Fibroblast of lung (primary cell): ENCODE measurements around the gene MKKS.

Experiments used
- EZH2 ChIP-seq: IDR thresholded peaks from 2 replicates; pipeline ENCODE4 v1.5.1; 2012; ENCODE audit warnings: low read length, control low read depth, mild to moderate bottlenecking; ENCODE audit errors: missing control alignments
- TF ChIP-seq, protein P1 (sequence below), 2 donors: IDR thresholded peaks in 1 of 2; conservative IDR thresholded peaks in 1 of 2; 1 replicate in 1 of 2; 2 replicates in 1 of 2; pipeline ENCODE4 v1.5.1; 2011 to 2012; ENCODE audit warnings: low read length in 2 of 2, control low read depth in 1 of 2, inconsistent platforms in 1 of 2, low read depth in 1 of 2, mild to moderate bottlenecking in 1 of 2

DNA sequence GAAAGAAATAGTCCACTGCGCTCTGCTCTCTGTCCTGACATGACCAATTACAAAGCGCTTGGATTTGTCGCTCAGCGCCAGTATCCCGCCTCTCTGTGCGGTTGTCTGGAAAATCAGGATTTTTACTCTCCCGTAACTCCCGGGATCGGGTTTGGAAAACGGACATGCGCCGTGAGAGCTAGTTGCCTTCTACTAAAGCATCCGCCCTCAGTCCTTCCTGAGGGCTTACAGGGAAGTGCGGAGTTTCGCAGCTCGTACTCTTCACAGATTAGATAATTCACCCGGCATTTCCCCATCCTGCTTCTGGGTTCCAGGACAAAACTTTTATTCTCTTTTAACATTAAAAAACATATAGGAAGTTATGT lies 427 bp upstream of the MKKS start:
- TF ChIP-seq, protein P1, sequence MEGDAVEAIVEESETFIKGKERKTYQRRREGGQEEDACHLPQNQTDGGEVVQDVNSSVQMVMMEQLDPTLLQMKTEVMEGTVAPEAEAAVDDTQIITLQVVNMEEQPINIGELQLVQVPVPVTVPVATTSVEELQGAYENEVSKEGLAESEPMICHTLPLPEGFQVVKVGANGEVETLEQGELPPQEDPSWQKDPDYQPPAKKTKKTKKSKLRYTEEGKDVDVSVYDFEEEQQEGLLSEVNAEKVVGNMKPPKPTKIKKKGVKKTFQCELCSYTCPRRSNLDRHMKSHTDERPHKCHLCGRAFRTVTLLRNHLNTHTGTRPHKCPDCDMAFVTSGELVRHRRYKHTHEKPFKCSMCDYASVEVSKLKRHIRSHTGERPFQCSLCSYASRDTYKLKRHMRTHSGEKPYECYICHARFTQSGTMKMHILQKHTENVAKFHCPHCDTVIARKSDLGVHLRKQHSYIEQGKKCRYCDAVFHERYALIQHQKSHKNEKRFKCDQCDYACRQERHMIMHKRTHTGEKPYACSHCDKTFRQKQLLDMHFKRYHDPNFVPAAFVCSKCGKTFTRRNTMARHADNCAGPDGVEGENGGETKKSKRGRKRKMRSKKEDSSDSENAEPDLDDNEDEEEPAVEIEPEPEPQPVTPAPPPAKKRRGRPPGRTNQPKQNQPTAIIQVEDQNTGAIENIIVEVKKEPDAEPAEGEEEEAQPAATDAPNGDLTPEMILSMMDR (conservative IDR thresholded peaks at IDR 0.05 in 1 of 2, IDR thresholded peaks at IDR 0.05 in 1 of 2; ENCODE audit: low read depth in 1 of 2, low read length in 2 of 2), result no peak
- TF ChIP-seq EZH2, result no peak
